HepG2 (cell line): ENCODE measurements around the gene LRSAM1. TPM values are rescaled to one million over a fixed set of nuclear protein-coding genes. Genes with fewer than 3 reads are reported as not detected.

ENCODE experiments used
- ATAC-seq: fragments of 200-7000 bp; cut with Tn5 transposase; 3 replicates; pipeline ENCODE4 v1.9.1; 2020; ENCODE audit warnings: mild to moderate bottlenecking, moderate library complexity
- BruUV-seq: library from RNA; stranded (reverse); fragments of 400-500 nt; replicated peaks from 2 replicates; lab custom pipeline; 2021; lab: Mats Ljungman, UMichigan
- CTCF ChIA-PET: fragments of 300-600 bp; formaldehyde crosslinking; extraction: SDS; loops from one replicate; lab custom pipeline; 2021; ENCODE audit warnings: low total read pairs, inconsistent platforms, low intra/inter-chr PET ratio; lab: Yijun Ruan, JAX
- POLR2A ChIA-PET: fragments of 350-600 bp; sonication (Branson Sonifier 250); formaldehyde crosslinking; loops from one replicate; lab custom pipeline; 2020; ENCODE audit warnings: antibody characterized with exemption, inconsistent platforms; lab: Yijun Ruan, JAX
- DNase-seq: peaks from one replicate; pipeline ENCODE4 v3.0.0-alpha.2; 2015; ENCODE audit warnings: low spot score
- FAIRE-seq: peaks from 3 replicates; lab custom pipeline; 2011; peaks lifted over from hg19 to GRCh38; lab: Jason Lieb, UNC
- H2AFZ ChIP-seq: one replicate; pipeline ENCODE4 v1.6.1; 2011; ENCODE audit warnings: low read length, inconsistent platforms
- H3K27ac ChIP-seq: fragments of 300-600 bp; 3 replicates; pipeline ENCODE4 v1.8.0; 2011; ENCODE audit warnings: mixed run types, mild to moderate bottlenecking, mixed read lengths, low read length, inconsistent platforms; ENCODE audit not compliant: insufficient read depth; ENCODE audit errors: extremely low read length
- H3K27me3 ChIP-seq, 2 experiments: fragments of 200-600 bp in 1 of 2; 2 replicates in 1 of 2; 3 replicates in 1 of 2; pipeline versions ENCODE4 v1.6.0 to v1.8.0; 2011; ENCODE audit warnings: low read length in 2 of 2, mild to moderate bottlenecking in 2 of 2, moderate library complexity in 2 of 2, inconsistent platforms in 1 of 2; ENCODE audit not compliant: insufficient read depth in 2 of 2, control insufficient read depth in 1 of 2
- H3K36me3 ChIP-seq, 2 experiments: fragments of 200-600 bp in 1 of 2; replicated peaks in 1 of 2; 2 replicates in 1 of 2; 3 replicates in 1 of 2; pipeline versions ENCODE4 v1.5.1 to v1.8.0; 2011; ENCODE audit warnings: low read length in 2 of 2, inconsistent platforms in 1 of 2; ENCODE audit not compliant: insufficient read depth in 2 of 2, control insufficient read depth in 1 of 2
- H3K4me1 ChIP-seq: 2 replicates; pipeline ENCODE4 v1.5.1; 2012; ENCODE audit warnings: low read length, inconsistent platforms; ENCODE audit not compliant: insufficient read depth
- H3K4me2 ChIP-seq: 2 replicates; pipeline ENCODE4 v1.6.0; 2011; ENCODE audit warnings: low read depth, low read length, inconsistent platforms
- H3K4me3 ChIP-seq, 3 experiments: fragments of 200-600 bp in 1 of 3; sonication (generic), shearing (Covaris generic) in 1 of 3; replicated peaks in 1 of 3; 2 replicates each; pipeline ENCODE4 v1.5.1; 2011 to 2016; ENCODE audit warnings: low read length in 3 of 3, inconsistent platforms in 2 of 3, low read depth in 2 of 3, mild to moderate bottlenecking in 2 of 3, control low read depth in 1 of 3, mixed read lengths in 1 of 3; ENCODE audit not compliant: insufficient read depth in 1 of 3
- H3K79me2 ChIP-seq: one replicate; pipeline ENCODE4 v1.6.1; 2011; ENCODE audit warnings: low read length, inconsistent platforms; ENCODE audit not compliant: insufficient read depth
- H3K9ac ChIP-seq: 2 replicates; pipeline ENCODE4 v1.6.0; 2011; ENCODE audit warnings: mild to moderate bottlenecking, low read depth, low read length, inconsistent platforms; ENCODE audit not compliant: insufficient read depth
- H3K9me3 ChIP-seq: 2 replicates; pipeline ENCODE4 v1.5.1; 2012; ENCODE audit warnings: mild to moderate bottlenecking, low read length
- H4K20me1 ChIP-seq: 2 replicates; pipeline ENCODE4 v1.6.0; 2011; ENCODE audit warnings: inconsistent platforms, mild to moderate bottlenecking, low read length, moderate library complexity; ENCODE audit not compliant: insufficient read depth
- GFI1 ChIP-seq: sonication (generic); formaldehyde crosslinking; IDR thresholded peaks from 2 replicates; pipeline ENCODE4 v1.5.0; 2020; ENCODE audit warnings: missing genetic modification reagents, mild to moderate bottlenecking, borderline replicate concordance
- HNRNPLL ChIP-seq: fragments of 200-400 bp; formaldehyde crosslinking; IDR thresholded peaks from 2 replicates; pipeline ENCODE4 v1.6.1; 2017; ENCODE audit warnings: mild to moderate bottlenecking, low read depth, low read length; ENCODE audit not compliant: poor library complexity, severe bottlenecking
- RBM39 ChIP-seq: fragments of 200-400 bp; formaldehyde crosslinking; IDR thresholded peaks from one replicate; pipeline ENCODE4 v1.6.1; 2018; ENCODE audit warnings: antibody characterized with exemption, mild to moderate bottlenecking, low read depth, low read length; ENCODE audit not compliant: poor library complexity, severe bottlenecking
- SRSF9 ChIP-seq: fragments of 200-400 bp; formaldehyde crosslinking; IDR thresholded peaks from 2 replicates; pipeline ENCODE4 v1.6.1; 2018; ENCODE audit warnings: borderline replicate concordance, mild to moderate bottlenecking, low read depth, low read length; ENCODE audit not compliant: insufficient read depth, poor library complexity, severe bottlenecking
- ZNF280D ChIP-seq: sonication (generic); formaldehyde crosslinking; IDR thresholded peaks from 2 replicates; pipeline ENCODE4 v1.5.1; 2020; ENCODE audit warnings: mild to moderate bottlenecking, missing genetic modification reagents
- ZNF407 ChIP-seq: sonication (generic); formaldehyde crosslinking; IDR thresholded peaks from one replicate; pipeline ENCODE4 v1.5.1; 2020; ENCODE audit warnings: mild to moderate bottlenecking, missing genetic modification reagents; ENCODE audit errors: not compliant biosample characterization
- ZNF564 ChIP-seq: sonication (generic); formaldehyde crosslinking; IDR thresholded peaks from 2 replicates; pipeline ENCODE4 v1.8.1; 2023; ENCODE audit warnings: mild to moderate bottlenecking, missing genetic modification reagents
- WGBS: methylation state at CpG from one replicate; pipeline ENCODE4 v1.1.6; 2017; ENCODE audit warnings: low lambda C conversion rate; 5-methylcytosine and 5-hydroxymethylcytosine counted together
- in situ Hi-C: cut with HindIII; loops from 2 replicates; pipeline ENCODE4 v1.10.0; 2017; ENCODE audit warnings: low pct_unique_long_range_greater_than_20kb; ENCODE audit not compliant: extremely low pct_ligation_motif_present
- intact Hi-C: fragments of 100-400 bp; cut with micrococcal nuclease; formaldehyde crosslinking; loops from one replicate; pipeline ENCODE4 v1.10.0; 2022; ENCODE audit not compliant: unreplicated experiment
- polyA plus RNA-seq, 8 experiments: library from polyadenylated mRNA; depleted of rRNA in 3 of 8; stranded (reverse) in 7 of 8; unstranded in 1 of 8; fragments of >200 nt; fragmentation: Illumina TruSeq in 4 of 8; extraction: Trizol in 4 of 8; gene quantifications; 2 replicates each; pipeline versions ENCODE4 v1.2.1 to v1.2.3, GENCODE V29; 2011 to 2016; ENCODE audit warnings: low read depth in 4 of 8, missing spikeins in 1 of 8, mixed read lengths in 1 of 8; ENCODE audit not compliant: insufficient read depth in 1 of 8
- total RNA-seq, 5 experiments: library from RNA; depleted of rRNA; stranded (reverse); fragments of >200 nt; fragmentation: Illumina TruSeq; extraction: Trizol; gene quantifications; 2 replicates each; pipeline ENCODE4 v1.2.3, GENCODE V29; 2016; ENCODE audit warnings: low read depth in 1 of 5

LRSAM1 gene
- total and polyA plus RNA-seq, 2 of the 13 experiments (the other 11 are each of a cell fraction or from before 2014, with no cell fraction given) = 8.7 to 10.2 TPM

- no peak for DNase-seq
- H3K4me3 ChIP-seq = no peak overlapping the region
- intact Hi-C loops = no loop called here
- no peaks in the 10 kb centered on the region for H3K79me2 ChIP-seq
- FAIRE-seq = no peak
- no peaks in the 10 kb centered on the region for H3K9me3 ChIP-seq
- H3K4me2 ChIP-seq = no peak overlapping the region
- CTCF ChIA-PET = no interaction called here
- 92% methylated on average over 13 of the region's 22 CpGs for WGBS
- peak; percentile 29; the same call in 2 of the 3 replicates for ATAC-seq
- no peak overlapping the region for H3K27ac ChIP-seq
- POLR2A ChIA-PET = no interaction called here
- no peak overlapping the region for H3K9ac ChIP-seq
- no peaks in the 10 kb centered on the region for H3K27me3 ChIP-seq
- no peaks in the 10 kb centered on the region for H3K4me1 ChIP-seq
- H3K36me3 ChIP-seq = peaks cover 14 to 40% of the 10 kb centered on the region in 2 experiments
- H2AFZ ChIP-seq = no peak overlapping the region
- no peaks in the 10 kb centered on the region for H4K20me1 ChIP-seq
- in situ Hi-C loops = no loop called here
- TF ChIP-seq ZNF564 (CRISPR knock-in tag) (no peak), RBM39 (no peak), HNRNPLL (no peak), ZNF280D (CRISPR knock-in tag) (no peak), ZNF407 (CRISPR knock-in tag) (no peak), GFI1 (CRISPR knock-in tag) (no peak), SRSF9 (no peak)
- BruUV-seq = no TSS peak
Observed at GRCh38 chr9:127489471-127490115, 38.3 kb downstream of the LRSAM1 start.
